Panc1 (cell line): ENCODE measurements around the gene IL32. TPM values are rescaled to one million over a fixed set of nuclear protein-coding genes. Genes with fewer than 3 reads are reported as not detected.

Experiments used
- ATAC-seq: fragments of 200-7000 bp; cut with Tn5 transposase; 2 replicates; pipeline ENCODE4 v1.9.1; 2020; ENCODE audit warnings: mild to moderate bottlenecking, moderate library complexity
- BruUV-seq: library from RNA; stranded (reverse); fragments of 400-500 nt; replicated peaks from 2 replicates; lab custom pipeline; 2021; lab: Mats Ljungman, UMichigan
- CTCF ChIA-PET: fragments of 300-600 bp; sonication (Branson Sonifier 250); formaldehyde crosslinking; loops from one replicate; lab custom pipeline; 2022; ENCODE audit warnings: antibody characterized with exemption; lab: Charles Lee
- POLR2A ChIA-PET: fragments of 300-600 bp; sonication (Branson Sonifier 250); formaldehyde crosslinking; loops from one replicate; lab custom pipeline; 2022; ENCODE audit warnings: antibody characterized with exemption; lab: Charles Lee
- DNase-seq: peaks from one replicate; pipeline ENCODE4 v3.0.0-alpha.2; 2010; ENCODE audit warnings: low read depth, low spot score
- H3K27ac ChIP-seq: 2 replicates; pipeline ENCODE4 v1.5.1; 2011; ENCODE audit warnings: mild to moderate bottlenecking, low read length, inconsistent platforms
- H3K27me3 ChIP-seq: fragments of 200-500 bp; sonication (Bioruptor generic); 2 replicates; pipeline ENCODE4 v1.6.0; 2014; ENCODE audit warnings: low read length, inconsistent platforms; ENCODE audit not compliant: control insufficient read depth, insufficient read depth
- H3K36me3 ChIP-seq: fragments of 200-500 bp; sonication (Bioruptor generic); 2 replicates; pipeline ENCODE4 v1.5.1; 2014; ENCODE audit warnings: inconsistent platforms, mild to moderate bottlenecking, low read length, moderate library complexity; ENCODE audit not compliant: control insufficient read depth, insufficient read depth
- H3K4me1 ChIP-seq: 2 replicates; pipeline ENCODE4 v1.5.1; 2011; ENCODE audit warnings: inconsistent platforms, mild to moderate bottlenecking, low read length, moderate library complexity; ENCODE audit not compliant: control insufficient read depth, insufficient read depth
- H3K4me3 ChIP-seq, 2 experiments: 2 replicates each; pipeline ENCODE4 v1.5.1; 2011 to 2012; ENCODE audit warnings: low read depth in 2 of 2, low read length in 2 of 2, mild to moderate bottlenecking in 2 of 2, inconsistent platforms in 1 of 2, moderate library complexity in 1 of 2
- H3K9me3 ChIP-seq: fragments of 200-500 bp; sonication (Bioruptor generic); 2 replicates; pipeline ENCODE4 v1.5.1; 2014; ENCODE audit warnings: low read depth, mild to moderate bottlenecking, inconsistent platforms, low read length, moderate library complexity; ENCODE audit not compliant: control insufficient read depth, insufficient read depth
- POLR2AphosphoS5 ChIP-seq: IDR thresholded peaks from 2 replicates; pipeline ENCODE4 v1.6.1; 2012; ENCODE audit warnings: mild to moderate bottlenecking, low read depth, low read length, moderate library complexity
- SIN3A ChIP-seq: IDR thresholded peaks from 2 replicates; pipeline ENCODE4 v1.6.1; 2012; ENCODE audit warnings: low read depth, mild to moderate bottlenecking, low read length, moderate library complexity, borderline replicate concordance; ENCODE audit not compliant: insufficient read depth
- TCF7L2 ChIP-seq: IDR thresholded peaks from 2 replicates; pipeline ENCODE4 v1.6.1; 2011; ENCODE audit warnings: mild to moderate bottlenecking, low read depth, low read length, inconsistent platforms
- in situ Hi-C: cut with HindIII; loops from 2 replicates; pipeline ENCODE4 v1.10.0; 2016; ENCODE audit warnings: low sequenced_read_pairs, low pct_unique_long_range_greater_than_20kb
- intact Hi-C: fragments of 100-400 bp; cut with micrococcal nuclease; formaldehyde crosslinking; loops from one replicate; pipeline ENCODE4 v1.10.0; 2022; ENCODE audit not compliant: unreplicated experiment
- total RNA-seq: library from RNA; stranded (reverse); gene quantifications from one replicate; pipeline ENCODE4 v1.2.1, GENCODE V29; 2021; ENCODE audit not compliant: unreplicated experiment
- TF ChIP-seq, protein P1 (sequence below): fragments of 450-650 bp; IDR thresholded peaks from 2 replicates; pipeline ENCODE4 v1.5.1; 2017; ENCODE audit warnings: mild to moderate bottlenecking
- TF ChIP-seq, protein P2 (sequence below), 2 experiments: IDR thresholded peaks; 2 replicates each; pipeline ENCODE4 v1.6.1; 2011 to 2012; ENCODE audit warnings: low read depth in 2 of 2, control low read depth in 1 of 2, low read length in 1 of 2, mild to moderate bottlenecking in 1 of 2, moderate library complexity in 1 of 2; ENCODE audit not compliant: insufficient read depth in 1 of 2

Gene IL32
- total RNA-seq, 1 experiment from 2014 or later: 17.1 TPM

DNA sequence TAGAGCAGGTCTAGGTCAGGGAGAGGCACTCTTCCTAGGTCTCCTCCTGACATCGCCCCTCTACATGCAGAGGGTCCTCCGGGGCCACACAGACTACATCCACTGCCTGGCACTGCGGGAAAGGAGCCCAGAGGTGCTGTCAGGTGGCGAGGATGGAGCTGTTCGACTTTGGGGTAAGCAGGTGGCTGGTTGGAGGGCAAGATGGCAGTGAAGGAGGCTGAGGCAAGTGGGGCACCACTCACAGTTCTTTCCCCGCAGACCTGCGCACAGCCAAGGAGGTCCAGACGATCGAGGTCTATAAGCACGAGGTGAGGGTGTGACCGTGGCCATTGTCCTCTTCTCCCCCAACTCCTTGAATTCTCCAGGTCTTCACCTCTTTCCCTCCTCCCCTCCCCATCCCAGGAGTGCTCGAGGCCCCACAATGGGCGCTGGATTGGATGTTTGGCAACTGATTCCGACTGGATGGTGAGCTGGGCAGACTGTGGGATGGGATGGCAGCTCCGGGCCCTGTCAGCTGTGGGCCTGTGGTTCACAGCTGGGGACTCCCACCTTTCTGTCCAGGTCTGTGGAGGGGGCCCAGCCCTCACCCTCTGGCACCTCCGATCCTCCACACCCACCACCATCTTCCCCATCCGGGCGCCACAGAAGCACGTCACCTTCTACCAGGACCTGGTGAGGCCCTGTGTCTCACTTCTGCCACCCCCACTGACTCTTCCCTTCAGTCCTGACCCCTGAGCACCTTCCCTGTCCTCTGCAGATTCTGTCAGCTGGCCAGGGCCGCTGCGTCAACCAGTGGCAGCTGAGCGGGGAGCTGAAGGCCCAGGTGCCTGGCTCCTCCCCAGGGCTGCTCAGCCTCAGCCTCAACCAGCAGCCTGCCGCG lies 38.6 kb upstream of the IL32 start:
- CTCF ChIA-PET: interaction anchor here (0.6 kb wide), 1 partner anchor 96 kb away, joined by 3 read pairs; no protein-coding TSS in a partner anchor
- peaks cover 3% of the 10 kb centered on the region for H3K36me3 ChIP-seq
- no peak overlapping the region for H3K27ac ChIP-seq
- ATAC-seq (no peak), DNase-seq (no peak)
- no peak overlapping the region for H3K4me3 ChIP-seq
- peaks cover 17% of the 10 kb centered on the region for H3K4me1 ChIP-seq
- TF ChIP-seq, protein P1, sequence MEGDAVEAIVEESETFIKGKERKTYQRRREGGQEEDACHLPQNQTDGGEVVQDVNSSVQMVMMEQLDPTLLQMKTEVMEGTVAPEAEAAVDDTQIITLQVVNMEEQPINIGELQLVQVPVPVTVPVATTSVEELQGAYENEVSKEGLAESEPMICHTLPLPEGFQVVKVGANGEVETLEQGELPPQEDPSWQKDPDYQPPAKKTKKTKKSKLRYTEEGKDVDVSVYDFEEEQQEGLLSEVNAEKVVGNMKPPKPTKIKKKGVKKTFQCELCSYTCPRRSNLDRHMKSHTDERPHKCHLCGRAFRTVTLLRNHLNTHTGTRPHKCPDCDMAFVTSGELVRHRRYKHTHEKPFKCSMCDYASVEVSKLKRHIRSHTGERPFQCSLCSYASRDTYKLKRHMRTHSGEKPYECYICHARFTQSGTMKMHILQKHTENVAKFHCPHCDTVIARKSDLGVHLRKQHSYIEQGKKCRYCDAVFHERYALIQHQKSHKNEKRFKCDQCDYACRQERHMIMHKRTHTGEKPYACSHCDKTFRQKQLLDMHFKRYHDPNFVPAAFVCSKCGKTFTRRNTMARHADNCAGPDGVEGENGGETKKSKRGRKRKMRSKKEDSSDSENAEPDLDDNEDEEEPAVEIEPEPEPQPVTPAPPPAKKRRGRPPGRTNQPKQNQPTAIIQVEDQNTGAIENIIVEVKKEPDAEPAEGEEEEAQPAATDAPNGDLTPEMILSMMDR: no peak
- TF ChIP-seq POLR2AphosphoS5: no peak
- no peak for TF ChIP-seq SIN3A
- TF ChIP-seq, protein P2, sequence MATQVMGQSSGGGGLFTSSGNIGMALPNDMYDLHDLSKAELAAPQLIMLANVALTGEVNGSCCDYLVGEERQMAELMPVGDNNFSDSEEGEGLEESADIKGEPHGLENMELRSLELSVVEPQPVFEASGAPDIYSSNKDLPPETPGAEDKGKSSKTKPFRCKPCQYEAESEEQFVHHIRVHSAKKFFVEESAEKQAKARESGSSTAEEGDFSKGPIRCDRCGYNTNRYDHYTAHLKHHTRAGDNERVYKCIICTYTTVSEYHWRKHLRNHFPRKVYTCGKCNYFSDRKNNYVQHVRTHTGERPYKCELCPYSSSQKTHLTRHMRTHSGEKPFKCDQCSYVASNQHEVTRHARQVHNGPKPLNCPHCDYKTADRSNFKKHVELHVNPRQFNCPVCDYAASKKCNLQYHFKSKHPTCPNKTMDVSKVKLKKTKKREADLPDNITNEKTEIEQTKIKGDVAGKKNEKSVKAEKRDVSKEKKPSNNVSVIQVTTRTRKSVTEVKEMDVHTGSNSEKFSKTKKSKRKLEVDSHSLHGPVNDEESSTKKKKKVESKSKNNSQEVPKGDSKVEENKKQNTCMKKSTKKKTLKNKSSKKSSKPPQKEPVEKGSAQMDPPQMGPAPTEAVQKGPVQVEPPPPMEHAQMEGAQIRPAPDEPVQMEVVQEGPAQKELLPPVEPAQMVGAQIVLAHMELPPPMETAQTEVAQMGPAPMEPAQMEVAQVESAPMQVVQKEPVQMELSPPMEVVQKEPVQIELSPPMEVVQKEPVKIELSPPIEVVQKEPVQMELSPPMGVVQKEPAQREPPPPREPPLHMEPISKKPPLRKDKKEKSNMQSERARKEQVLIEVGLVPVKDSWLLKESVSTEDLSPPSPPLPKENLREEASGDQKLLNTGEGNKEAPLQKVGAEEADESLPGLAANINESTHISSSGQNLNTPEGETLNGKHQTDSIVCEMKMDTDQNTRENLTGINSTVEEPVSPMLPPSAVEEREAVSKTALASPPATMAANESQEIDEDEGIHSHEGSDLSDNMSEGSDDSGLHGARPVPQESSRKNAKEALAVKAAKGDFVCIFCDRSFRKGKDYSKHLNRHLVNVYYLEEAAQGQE (IDR thresholded peaks at IDR 0.05; ENCODE audit: insufficient read depth in 1 of 2, low read depth in 2 of 2, low read length in 1 of 2): no peak
- no peak for TF ChIP-seq TCF7L2
- POLR2A ChIA-PET: interaction anchor here (0.5 to 0.7 kb wide), 4 partner anchors 20 to 1738 kb away, joined by 3 to 10 read pairs (median 7); no protein-coding TSS in a partner anchor
- H3K9me3 ChIP-seq: no peaks in the 10 kb centered on the region
- no TSS peak for BruUV-seq
- no peaks in the 10 kb centered on the region for H3K27me3 ChIP-seq
- intact Hi-C loops (no loop called here), in situ Hi-C loops (no loop called here)

DNA sequence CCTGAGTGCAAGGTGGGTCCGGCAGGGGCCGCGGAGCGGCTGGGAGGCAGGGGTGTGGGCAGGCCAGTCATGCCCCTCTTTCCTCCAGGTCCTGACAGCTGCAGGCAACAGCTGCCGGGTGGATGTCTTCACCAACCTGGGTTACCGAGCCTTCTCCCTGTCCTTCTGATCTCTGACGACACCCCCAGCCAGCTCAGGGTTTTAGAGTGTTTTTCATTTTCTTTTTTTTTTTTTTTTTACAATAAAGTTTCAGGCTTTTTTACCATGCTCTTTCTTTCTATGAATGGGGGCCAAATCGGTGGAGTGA lies 38.0 kb upstream of the IL32 start:
- DNase-seq (no peak), ATAC-seq (no peak)
- Histone ChIP-seq H3K36me3 (no peaks in the 10 kb centered on the region), H3K4me1 (peaks cover 12% of the 10 kb centered on the region), H3K9me3 (no peaks in the 10 kb centered on the region), H3K4me3 (no peak overlapping the region), H3K27ac (no peak overlapping the region), H3K27me3 (no peaks in the 10 kb centered on the region)
- intact Hi-C loops (no loop called here), in situ Hi-C loops (no loop called here)
- POLR2A ChIA-PET: interaction anchor here (0.5 to 0.7 kb wide), 4 partner anchors 20 to 1737 kb away, joined by 3 to 10 read pairs (median 7); no protein-coding TSS in a partner anchor
- BruUV-seq: no TSS peak
- TF ChIP-seq SIN3A (no peak), POLR2AphosphoS5 (no peak), TCF7L2 (no peak)
- TF ChIP-seq, protein P2 (IDR thresholded peaks at IDR 0.05; ENCODE audit: insufficient read depth in 1 of 2, low read depth in 2 of 2, low read length in 1 of 2): no peak
- TF ChIP-seq, protein P1: no peak
- CTCF ChIA-PET: interaction anchor here (0.6 to 1.2 kb wide), 5 partner anchors 9 to 107 kb away, joined by 3 to 5 read pairs (median 4); partner anchors contain the start of genes CLDN6 and ZNF213
